ENCODE results near the gene EEA1. TPM values are rescaled to one million over a fixed set of nuclear protein-coding genes. Genes with fewer than 3 reads are reported as not detected.
A peak's percentile ranks its signal among the peaks of the same experiment; 100 is the strongest.

Gene EEA1
- total RNA-seq, 1 donor from 2014 or later, result 11.6 TPM

DNA sequence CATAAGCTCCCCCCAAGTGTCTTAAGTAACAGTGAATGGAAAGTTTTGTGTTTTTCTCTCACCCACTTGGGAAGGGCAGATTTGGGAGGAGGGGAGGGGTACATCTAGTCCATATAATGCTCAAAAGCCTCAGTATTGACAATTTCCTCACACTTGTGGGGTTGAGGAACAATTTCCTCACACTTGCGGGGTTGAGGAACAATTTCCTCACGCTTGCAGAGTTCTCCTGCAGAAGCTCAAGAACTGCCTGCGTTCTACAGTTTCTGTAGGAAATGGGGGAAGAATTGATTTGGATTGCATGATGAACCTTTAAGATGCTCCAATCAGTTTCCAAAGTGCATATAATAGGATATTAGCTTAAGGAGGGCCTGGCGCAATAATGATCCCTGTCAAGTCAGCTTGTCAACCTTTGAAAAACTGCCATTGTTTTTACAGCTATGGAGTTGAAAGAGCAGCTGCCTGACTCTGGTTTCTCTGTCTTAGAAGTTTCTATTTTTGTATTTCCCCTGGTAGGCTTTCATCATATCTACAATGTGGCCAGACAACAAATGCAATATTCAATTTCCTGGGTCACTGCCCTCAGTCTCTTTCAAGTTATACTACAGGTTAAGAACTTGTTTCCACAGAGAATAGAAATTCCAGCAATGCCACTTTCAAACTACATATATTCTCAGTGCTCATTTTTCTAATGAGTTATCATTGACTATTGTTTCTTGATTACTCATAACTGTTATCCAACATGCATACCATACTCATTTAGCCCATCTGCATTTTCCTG, 159.8 kb downstream of the EEA1 start:
- Histone ChIP-seq H3K9ac (no peak overlapping the region), H3F3A (ENCODE audit: low read depth) (no peaks in the 10 kb centered on the region), H2AFZ (replicated peaks) (no peak overlapping the region), H3K4me3 (no peak overlapping the region), H3K79me2 (ENCODE audit: low read depth) (no peaks in the 10 kb centered on the region), H3K27ac (no peak overlapping the region), H3K4me1 (peaks cover 4% of the 10 kb centered on the region), H3K4me2 (no peak overlapping the region), H3K9me3 (ENCODE audit: low read depth) (no peaks in the 10 kb centered on the region), H3K27me3 (no peaks in the 10 kb centered on the region), H4K20me1 (ENCODE audit: low read depth) (no peaks in the 10 kb centered on the region), H3K36me3 (no peaks in the 10 kb centered on the region)
- peaks cover 21% of the 10 kb centered on the region for H3K4me1 Mint-ChIP-seq
- H3K4me3 Mint-ChIP-seq, result no peak overlapping the region
- no peak for DNase-seq (ENCODE audit: low spot score)
- H3K36me3 Mint-ChIP-seq, result no peaks in the 10 kb centered on the region
- TF ChIP-seq, protein P1, sequence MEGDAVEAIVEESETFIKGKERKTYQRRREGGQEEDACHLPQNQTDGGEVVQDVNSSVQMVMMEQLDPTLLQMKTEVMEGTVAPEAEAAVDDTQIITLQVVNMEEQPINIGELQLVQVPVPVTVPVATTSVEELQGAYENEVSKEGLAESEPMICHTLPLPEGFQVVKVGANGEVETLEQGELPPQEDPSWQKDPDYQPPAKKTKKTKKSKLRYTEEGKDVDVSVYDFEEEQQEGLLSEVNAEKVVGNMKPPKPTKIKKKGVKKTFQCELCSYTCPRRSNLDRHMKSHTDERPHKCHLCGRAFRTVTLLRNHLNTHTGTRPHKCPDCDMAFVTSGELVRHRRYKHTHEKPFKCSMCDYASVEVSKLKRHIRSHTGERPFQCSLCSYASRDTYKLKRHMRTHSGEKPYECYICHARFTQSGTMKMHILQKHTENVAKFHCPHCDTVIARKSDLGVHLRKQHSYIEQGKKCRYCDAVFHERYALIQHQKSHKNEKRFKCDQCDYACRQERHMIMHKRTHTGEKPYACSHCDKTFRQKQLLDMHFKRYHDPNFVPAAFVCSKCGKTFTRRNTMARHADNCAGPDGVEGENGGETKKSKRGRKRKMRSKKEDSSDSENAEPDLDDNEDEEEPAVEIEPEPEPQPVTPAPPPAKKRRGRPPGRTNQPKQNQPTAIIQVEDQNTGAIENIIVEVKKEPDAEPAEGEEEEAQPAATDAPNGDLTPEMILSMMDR (IDR thresholded peaks at IDR 0.05), result no peak
- TF ChIP-seq EZH2 (IDR thresholded peaks at IDR 0.05), result no peak
- TF ChIP-seq EZH2phosphoT487 (IDR thresholded peaks at IDR 0.05), result no peak
- no peak overlapping the region for H3K27ac Mint-ChIP-seq
- H3K9me3 Mint-ChIP-seq, result no peaks in the 10 kb centered on the region
- H3K27me3 Mint-ChIP-seq (ENCODE audit: insufficient read depth, low read depth), result no peaks in the 10 kb centered on the region

DNA sequence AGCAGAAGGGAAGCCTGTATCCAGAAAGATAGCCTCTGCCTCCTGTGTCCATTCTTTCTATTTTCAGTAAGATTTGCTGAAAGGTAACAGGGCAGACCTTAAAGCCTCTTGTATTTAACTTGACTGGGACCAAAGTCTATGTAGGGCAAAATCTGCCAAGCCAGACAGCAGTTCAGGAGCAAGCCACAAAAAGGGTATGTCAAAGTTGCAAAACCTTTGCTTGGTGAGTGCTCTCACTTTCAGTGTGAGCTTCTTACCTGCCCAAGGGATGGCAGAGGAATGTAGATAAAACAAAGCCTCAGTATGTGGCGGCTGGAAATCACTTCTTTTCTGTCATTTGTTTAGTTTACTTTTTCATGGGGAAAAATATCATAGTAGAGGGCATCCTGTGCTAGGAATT, 163.2 kb downstream of the EEA1 start:
- H3K27ac Mint-ChIP-seq, result no peak overlapping the region
- TF ChIP-seq EZH2phosphoT487 (IDR thresholded peaks at IDR 0.05) (no peak), EZH2 (IDR thresholded peaks at IDR 0.05) (no peak)
- TF ChIP-seq, protein P1 (IDR thresholded peaks at IDR 0.05), result no peak

DNA sequence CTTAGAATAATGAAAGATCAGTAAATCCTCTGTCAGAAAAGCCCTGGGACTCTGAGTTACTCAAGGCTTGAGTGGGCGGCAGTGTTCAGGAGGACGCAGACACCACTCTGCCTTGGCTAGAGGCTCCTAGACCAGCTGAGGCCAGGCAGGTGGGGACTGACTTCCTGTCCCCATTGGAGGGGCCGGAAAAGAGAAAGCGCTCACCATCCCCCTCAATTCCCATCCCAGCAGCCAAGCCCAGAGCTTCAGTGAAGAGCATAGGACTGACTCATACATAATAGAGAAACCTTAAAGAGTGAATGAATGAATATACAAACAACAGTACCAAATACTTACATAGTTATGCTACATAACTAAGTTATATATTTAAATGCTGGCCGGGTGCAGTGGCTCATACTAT, 164.3 kb downstream of the EEA1 start:
- Mint-ChIP-seq H3K9me3 (no peaks in the 10 kb centered on the region), H3K4me3 (no peak overlapping the region), H3K4me1 (peaks cover 18% of the 10 kb centered on the region), H3K27ac (peak overlapping the region; percentile 79), H3K27me3 (ENCODE audit: insufficient read depth, low read depth) (no peaks in the 10 kb centered on the region), H3K36me3 (no peaks in the 10 kb centered on the region)
- Histone ChIP-seq H3K9me3 (ENCODE audit: low read depth) (no peaks in the 10 kb centered on the region), H3K79me2 (ENCODE audit: low read depth) (no peaks in the 10 kb centered on the region), H4K20me1 (ENCODE audit: low read depth) (no peaks in the 10 kb centered on the region), H3K27ac (no peak overlapping the region), H3K4me2 (no peak overlapping the region), H3K36me3 (no peaks in the 10 kb centered on the region), H3K4me1 (peaks cover 4% of the 10 kb centered on the region), H3F3A (ENCODE audit: low read depth) (no peaks in the 10 kb centered on the region), H2AFZ (replicated peaks) (no peak overlapping the region), H3K9ac (no peak overlapping the region), H3K4me3 (no peak overlapping the region), H3K27me3 (no peaks in the 10 kb centered on the region)
- TF ChIP-seq EZH2 (IDR thresholded peaks at IDR 0.05) (no peak), EZH2phosphoT487 (IDR thresholded peaks at IDR 0.05) (no peak)
- TF ChIP-seq, protein P1 (IDR thresholded peaks at IDR 0.05), result no peak
- DNase-seq (ENCODE audit: low spot score), result no peak

More for the DNA sequence above, 163.2 kb downstream of the EEA1 start:
- H3K36me3 Mint-ChIP-seq, result no peaks in the 10 kb centered on the region
- H3K27me3 ChIP-seq, result no peaks in the 10 kb centered on the region
- no peaks in the 10 kb centered on the region for H4K20me1 ChIP-seq (ENCODE audit: low read depth)
- H3K27me3 Mint-ChIP-seq (ENCODE audit: insufficient read depth, low read depth), result no peaks in the 10 kb centered on the region
- no peak overlapping the region for H3K9ac ChIP-seq
- no peaks in the 10 kb centered on the region for H3K9me3 Mint-ChIP-seq
- DNase-seq (ENCODE audit: low spot score), result no peak
- no peak overlapping the region for H3K4me3 ChIP-seq
- no peak overlapping the region for H3K4me3 Mint-ChIP-seq
- H3K9me3 ChIP-seq (ENCODE audit: low read depth), result no peaks in the 10 kb centered on the region
- no peak overlapping the region for H3K4me2 ChIP-seq
- H3K4me1 Mint-ChIP-seq, result peaks cover 21% of the 10 kb centered on the region
- H3K4me1 ChIP-seq, result peaks cover 4% of the 10 kb centered on the region
- H3K27ac ChIP-seq, result no peak overlapping the region
- H3K36me3 ChIP-seq, result no peaks in the 10 kb centered on the region
- H3F3A ChIP-seq (ENCODE audit: low read depth), result no peaks in the 10 kb centered on the region
- H3K79me2 ChIP-seq (ENCODE audit: low read depth), result no peaks in the 10 kb centered on the region
- H2AFZ ChIP-seq (replicated peaks), result no peak overlapping the region

Data from neural progenitor cell (in vitro differentiated cells).